IPS-NIHi7 (cell line): ENCODE results near the gene TUT4.

Experiments
- DNase-seq: peaks from one replicate; pipeline ENCODE4 v3.0.0; 2012; ENCODE audit warnings: mixed read lengths; ENCODE audit errors: extremely low spot score

Gene TUT4

DNA sequence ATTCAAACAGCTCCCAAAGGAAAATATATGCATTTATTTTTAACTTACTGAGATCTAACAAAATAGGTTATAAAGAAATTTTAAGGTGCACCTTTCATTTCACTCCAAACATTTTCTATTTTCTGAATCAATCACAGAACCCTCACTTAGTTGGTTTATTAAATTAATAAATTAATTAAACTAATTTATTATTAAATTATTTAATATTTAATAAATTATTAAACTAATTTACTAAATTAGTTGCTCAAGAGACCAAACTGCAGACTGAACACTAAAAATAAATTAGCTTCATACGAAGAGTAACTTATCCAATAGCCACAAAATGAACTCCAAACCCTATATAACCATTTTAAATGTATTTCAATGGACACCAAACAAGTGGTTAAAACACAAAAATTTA is 80.5 kb downstream of the TUT4 start:
- no peak for DNase-seq

DNA sequence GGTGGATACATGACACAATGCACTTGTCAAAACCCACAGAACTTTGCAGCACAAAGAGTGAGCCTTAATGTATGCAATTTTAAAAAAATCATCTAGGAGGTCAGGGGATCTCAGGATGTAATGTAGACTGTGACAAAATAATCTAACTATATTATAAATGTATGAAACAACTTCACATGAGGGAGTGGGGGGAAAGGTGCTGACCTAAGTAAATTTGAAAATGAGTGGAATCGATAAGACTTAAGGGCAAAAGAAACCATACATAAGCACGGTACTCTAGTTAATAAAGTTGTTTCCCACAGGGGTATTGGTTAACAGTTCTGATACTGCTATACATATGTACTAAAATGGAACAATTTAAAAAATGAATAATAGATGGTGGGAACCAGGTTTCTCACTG is 83.8 kb downstream of the TUT4 start:
- no peak for DNase-seq

DNA sequence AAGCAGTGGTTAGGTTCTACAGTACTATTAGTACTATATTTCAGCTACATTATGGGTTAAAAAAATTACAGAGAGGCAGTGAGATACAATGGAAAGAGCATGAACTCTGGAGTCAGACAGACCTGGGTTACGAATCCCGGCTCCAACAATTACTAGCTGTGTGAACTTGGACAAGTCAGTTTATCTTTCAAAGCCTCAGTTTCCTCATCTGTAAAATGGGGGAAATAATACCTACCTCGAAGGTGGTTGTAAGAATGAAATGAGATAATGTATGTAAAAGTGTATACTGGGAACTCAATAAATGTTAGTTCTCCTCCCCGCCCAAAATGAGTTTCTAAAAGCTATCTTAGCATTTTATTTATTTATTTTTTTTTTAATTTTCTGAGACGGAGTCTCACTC is 89.0 kb downstream of the TUT4 start:
- no peak for DNase-seq

DNA sequence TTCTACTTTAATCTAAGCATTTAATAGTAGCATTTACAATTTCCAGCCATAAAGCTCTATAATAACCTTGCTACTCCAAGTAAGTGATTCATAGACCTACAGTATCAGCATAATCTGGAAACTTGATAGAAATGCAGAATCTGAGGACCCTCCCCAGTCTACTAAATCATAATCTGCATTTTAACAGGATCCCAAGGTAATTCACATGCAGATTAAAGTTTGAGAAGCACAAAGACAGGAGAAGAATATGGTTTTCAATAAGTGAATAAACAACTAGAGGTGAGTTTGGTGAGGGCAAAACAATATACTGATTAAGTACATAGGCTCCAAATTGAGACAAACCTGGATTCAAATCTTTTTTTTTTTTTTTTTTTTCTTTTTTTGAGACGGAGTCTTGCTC is 91.1 kb downstream of the TUT4 start:
- DNase-seq, result no peak

DNA sequence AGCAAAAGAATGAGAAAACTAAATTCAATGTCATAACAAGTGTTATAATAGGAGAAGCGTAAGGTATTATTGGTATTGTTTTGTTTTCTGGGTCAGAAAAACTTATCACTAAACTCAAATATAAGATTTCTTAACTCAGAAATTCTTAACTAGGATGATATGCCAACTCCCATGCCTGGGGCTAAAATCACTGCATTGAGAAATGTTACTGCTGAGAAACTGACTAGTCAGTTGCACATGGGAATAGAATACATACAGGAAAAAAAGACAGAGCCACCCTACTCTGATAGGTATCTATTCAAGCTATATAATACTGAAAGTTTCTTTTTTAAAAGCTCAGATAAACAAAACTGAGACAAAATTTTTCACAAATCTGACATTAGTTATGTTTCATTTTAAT is 92.2 kb downstream of the TUT4 start:
- DNase-seq, result no peak

DNA sequence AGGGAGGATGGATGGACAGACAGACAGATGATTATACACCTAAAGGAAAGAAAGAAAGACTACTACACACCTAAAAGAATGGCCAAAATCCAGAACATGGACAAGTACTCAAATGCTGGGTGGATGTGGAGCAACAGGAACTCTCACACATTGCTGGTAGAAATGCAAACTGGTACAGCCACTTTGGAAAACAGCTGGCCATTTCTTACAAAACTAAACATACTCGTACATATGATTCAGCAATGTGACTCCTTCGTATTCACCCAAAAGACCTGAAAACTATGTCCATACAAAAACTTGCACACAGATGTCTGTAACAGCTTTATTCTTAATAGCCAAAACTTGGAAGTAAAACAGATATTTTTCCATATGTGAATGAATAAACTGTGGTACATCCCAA is 97.2 kb downstream of the TUT4 start:
- no peak for DNase-seq

DNA sequence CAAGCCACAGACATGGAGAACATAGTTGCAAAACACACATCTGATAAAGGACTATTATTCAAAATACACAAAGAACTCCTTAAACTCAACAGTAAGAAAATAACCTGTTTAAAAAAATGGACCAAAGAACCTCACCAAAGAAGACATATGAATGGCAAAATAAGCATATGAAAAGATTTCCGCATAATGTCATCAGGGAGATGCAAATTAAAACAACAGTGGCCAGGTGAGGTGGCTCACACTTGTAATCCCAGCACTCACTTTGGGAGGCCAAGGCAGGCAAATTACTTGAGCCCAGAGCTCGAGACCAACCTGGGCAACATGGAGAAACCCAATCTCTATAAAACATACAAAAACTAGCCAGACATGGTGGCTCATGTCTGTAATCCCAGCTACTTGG is 98.1 kb downstream of the TUT4 start:
- no peak for DNase-seq

DNA sequence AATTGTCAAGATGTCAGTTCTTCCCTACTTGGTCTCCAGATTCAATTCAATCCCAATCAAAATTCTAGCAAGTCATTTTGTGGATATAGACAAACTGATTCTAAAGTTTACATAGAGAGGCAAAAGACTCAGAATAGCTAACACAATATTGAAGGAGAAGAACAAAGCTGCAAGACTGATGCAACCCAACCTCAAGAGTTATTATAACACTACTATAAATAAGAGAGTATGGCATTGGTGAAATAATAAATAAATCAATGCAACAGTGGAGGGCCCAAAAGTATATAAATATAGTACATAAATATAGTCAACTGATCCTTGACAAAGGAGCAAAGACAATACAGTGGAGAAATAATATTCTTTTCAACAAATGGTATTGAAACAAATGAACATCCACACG is 98.8 kb downstream of the TUT4 start:
- DNase-seq, result no peak

DNA sequence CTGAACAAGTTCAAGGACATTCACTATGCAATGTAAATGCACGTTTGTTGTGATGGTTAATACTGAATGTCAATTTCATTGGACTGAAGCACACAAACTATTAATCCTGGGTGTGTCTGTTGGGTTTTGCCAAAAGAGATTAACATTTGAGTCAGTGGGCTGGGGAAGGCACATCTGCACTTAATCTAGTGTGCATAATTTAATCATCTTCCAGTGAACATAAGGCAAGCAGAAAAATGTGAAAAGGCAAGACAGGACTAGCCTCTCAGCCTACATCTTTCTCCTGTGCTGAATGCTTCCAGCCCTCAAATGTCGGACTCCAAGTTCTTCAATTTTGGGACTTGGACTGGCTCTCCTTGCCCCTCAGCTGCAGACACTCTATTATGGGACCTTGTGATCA is 108.4 kb downstream of the TUT4 start:
- no peak for DNase-seq

DNA sequence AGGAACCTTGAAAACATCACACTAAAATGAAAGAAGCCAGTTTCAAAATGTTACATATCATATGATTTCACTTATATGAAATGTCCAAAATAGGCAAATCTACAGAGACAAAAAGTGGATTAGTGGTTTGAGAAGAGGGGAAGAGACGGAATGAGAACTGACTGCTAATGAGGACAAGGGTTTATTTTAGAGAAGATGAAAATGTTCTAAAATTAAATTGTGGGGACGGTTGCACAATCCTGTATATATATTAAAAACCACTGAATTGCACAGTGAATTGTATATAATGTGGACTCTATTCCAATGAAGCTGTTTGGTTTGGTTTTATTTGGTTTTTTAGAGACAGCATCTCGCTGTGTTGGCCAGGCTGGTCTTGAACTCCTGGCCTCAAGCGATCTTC is 112.9 kb downstream of the TUT4 start:
- DNase-seq, result no peak

DNA sequence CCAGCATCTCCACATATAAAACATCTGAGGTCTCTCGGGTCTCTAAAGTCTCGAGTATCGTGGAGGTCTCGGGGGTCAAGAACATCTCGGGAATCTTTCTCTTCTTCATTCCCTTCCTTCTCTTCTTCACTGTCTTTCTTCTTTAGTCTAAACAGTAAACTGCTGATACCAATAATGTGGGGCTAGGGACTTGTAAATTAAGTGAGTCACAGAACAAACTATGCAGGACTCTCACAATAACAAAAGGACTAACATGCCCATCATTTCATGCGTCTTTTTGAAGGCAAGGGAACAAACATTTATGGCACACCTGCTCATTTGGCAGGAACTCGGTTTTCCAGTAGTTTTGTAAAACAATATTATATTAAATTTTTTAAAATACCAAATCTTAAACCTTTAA is 116.1 kb downstream of the TUT4 start:
- DNase-seq, result peak; percentile 15

DNA sequence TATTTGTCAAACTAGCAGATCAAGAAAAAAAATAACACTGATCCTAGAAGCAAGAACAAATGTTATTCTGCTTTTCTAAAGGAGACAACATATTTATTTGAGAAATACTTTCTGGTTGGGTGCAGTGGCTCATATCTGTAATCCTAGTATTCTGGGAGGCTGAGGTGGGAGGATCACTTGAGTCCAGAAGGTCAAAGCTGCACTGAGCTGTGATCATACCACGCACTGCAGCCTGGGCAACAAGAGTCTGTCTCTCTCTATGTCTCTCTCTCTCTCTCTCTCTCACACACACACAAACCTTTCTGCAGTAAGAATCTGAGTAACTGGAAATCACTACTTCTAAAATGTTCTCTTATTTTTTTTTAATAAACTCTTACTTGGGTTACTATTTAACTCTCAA is 117.2 kb downstream of the TUT4 start:
- no peak for DNase-seq

DNA sequence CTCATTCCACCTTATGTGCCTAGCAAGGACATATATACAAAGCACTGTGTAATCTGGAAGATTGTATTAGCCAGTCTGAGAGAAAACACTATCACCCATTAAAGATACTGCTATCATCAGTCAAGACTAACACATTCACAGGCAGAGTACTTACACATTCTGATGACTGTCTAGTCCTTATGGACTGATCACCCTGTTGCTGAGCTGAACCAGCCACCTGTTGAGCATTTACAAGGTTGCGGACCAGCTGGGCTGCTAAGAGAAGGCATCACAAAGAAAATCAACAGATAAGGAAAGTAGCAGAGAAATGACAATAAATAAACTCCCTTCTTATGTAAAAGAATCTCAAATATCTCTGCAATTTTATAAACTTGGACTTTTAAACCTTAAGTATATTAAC is 117.7 kb downstream of the TUT4 start:
- no peak for DNase-seq

DNA sequence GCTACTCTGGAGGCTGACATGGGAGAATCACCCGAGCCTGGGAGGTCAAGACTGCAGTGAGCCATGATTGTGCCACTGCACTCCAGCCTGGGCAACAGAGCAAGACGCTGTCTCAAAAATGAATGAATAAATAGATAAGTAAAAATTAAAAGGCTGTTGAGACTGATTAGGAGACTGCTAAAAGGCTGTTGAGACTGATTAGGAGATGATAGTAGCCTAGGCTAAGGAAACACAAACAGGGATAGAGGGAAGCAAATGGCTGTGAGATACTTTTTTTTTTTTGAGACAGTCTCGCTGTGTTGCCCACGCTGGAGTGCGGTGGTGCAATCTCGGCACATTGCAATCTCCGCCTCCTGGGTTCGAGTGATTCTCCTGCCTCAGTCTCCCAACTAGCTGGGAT is 120.1 kb downstream of the TUT4 start:
- DNase-seq, result no peak

DNA sequence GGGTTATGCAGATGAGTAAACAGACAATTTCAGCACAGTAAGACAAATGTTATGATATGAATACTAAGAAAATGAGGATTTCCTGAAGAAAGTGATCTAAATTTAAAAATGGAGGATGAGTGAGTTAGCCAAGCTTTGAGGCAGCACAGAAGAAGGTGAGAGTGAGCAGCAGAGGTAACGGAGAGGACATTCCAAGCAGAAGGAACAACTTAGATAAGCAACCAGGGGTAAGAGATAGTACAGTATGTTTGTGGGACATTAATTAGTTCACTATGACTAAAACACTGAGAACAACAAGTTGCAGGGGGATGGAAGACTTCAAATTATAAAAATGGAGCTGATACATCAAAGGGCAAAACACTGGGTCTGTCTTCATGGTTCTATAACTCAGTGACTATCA is 125.7 kb downstream of the TUT4 start:
- DNase-seq, result no peak

DNA sequence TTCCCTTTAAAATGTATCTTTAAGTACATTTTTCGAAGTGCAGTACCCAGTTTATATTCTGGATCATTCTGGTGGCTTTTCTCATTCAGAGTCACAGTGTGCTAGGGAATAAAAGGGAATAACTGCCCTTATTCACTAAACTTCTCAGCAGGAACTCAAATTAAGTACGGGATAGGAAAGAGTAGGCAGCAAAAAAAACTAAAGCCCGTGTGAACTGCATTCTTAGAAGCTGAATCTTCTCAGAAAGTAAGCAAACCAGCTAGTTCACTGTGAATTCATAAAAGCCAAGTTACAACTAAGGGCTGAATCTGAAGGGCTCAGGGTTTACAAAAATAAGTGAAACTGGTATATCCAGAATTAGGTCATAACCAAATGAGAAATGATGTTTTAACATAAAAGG is 126.5 kb downstream of the TUT4 start:
- DNase-seq, result no peak

DNA sequence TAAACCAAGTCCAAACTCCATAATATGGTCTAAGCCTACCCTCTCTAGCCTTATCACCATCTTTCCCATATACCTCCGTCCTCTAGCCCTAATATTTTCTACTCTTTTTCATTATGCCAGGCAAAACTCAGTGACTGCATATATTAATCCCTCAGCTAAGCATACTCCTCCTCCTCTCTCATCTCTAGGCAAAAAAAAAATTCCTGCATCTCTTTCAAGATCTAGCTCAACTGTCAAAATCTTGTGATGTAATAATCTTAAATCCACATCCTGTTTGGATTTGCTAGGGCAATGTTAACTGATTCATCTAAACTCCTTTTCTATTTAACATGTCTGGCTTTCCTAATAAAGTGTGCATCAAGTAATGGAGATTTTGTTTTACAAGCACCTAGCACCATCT is 128.1 kb downstream of the TUT4 start:
- DNase-seq, result no peak

DNA sequence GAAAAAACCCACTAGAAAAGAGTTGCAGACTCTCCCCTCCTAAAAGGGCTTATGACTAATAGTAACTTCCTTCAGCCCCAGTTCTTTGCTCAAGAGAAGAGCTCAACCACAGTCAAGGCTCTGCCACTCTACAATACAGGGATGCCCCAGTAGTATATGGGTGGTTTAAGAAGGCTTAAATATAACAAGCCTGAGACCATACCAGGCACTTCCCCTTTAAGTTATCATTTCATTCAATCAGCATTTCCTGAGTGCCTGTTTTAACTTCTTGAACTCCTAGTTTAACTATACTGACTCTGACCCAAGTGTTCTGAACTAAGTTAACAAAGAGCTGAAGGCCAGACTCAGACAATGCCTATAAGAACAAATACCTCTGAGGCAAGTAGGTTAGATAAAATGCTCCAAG is 128.7 kb downstream of the TUT4 start:
- DNase-seq, result no peak

DNA sequence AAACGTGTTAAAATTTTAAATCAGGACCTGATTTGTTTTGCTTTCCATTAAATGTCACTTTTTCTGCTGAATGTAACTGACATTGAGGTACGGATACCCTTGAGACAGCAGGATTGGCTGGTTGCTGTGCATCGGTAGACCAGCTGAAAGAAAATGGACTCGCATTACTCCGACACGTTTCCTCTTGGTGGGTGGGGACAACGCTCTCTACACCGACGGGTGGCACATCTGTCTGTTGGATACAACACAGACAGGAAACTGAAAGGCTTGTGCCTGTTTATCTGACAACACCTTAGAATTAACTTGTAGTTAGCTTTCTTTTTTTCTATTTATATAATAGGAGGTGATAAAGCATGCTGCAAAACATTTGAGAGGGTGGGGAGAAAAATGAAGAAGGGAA is 129.1 kb downstream of the TUT4 start:
- no peak for DNase-seq

DNA sequence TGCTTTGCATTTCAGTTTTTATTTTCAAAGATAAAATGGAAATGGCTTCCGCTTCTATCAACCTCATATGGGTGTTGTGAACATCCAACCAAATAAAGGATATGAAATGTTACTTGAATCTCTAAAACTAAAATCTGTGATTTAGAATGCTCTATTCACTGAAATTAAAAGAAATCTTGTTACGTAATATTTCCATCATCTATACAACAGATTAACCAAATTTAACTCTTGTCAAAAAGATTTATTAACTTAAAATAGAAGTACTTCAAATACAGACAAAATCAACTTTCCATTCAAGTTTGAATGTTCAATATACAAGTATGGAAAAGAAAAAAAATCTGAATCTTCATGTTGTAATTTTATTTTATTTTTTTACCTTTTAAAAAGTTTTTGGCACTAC is 129.8 kb downstream of the TUT4 start:
- no peak for DNase-seq

DNA sequence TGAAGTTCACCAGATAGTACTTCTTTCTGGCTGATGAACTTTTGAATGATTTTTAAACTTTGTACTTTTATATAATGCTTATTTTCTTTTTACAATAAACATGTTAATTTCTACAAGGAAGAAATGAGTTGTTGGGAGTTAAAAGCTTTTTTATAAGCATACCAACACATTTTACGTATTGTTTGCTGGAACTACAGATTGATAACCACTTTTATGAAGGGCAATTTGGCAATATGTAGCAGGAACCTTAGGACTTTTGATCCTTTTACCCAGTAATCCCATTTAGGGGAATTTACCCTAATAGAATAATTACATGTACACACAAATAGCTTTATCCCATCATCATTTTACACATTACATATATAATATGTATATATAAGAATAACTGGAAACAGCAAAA is 132.2 kb downstream of the TUT4 start:
- DNase-seq, result no peak

DNA sequence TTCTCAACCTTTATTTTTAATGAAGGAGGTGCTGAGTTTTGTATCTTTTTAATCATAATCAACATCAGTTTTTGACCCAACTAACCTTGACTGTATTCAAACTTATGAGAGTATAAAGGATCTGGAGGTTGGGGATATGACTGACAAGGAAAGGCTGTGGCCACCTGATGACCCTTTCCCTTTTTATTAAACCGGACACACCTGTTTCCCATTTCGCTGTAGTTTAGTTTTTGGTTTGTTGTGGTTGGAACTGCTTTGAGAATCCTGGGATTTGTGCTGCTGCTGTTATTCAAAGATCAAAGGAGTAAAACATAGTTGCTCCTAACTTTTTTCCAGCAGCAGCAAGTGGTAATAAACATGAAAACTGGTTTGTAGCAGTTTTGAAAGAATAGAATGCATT is 136.1 kb downstream of the TUT4 start:
- DNase-seq, result no peak

DNA sequence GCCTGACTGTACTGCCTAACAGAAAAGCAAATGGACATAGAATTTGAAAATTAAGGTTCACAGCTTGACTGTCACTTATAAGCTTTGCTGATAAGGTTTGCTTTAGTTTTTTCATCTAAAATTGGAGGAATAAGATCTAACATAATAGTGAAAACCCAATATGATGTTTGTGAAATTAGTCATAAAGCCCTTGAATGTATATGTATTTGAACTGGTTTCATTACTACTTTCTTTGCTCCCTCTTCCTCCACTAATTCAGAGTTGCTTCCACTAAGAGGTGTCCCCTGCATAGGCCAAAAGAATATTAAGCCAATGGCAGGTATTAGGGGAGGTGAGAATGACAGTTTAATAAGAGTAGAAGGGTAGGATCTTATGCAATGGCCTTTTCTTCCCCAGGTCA is 137.9 kb downstream of the TUT4 start:
- DNase-seq, result no peak

DNA sequence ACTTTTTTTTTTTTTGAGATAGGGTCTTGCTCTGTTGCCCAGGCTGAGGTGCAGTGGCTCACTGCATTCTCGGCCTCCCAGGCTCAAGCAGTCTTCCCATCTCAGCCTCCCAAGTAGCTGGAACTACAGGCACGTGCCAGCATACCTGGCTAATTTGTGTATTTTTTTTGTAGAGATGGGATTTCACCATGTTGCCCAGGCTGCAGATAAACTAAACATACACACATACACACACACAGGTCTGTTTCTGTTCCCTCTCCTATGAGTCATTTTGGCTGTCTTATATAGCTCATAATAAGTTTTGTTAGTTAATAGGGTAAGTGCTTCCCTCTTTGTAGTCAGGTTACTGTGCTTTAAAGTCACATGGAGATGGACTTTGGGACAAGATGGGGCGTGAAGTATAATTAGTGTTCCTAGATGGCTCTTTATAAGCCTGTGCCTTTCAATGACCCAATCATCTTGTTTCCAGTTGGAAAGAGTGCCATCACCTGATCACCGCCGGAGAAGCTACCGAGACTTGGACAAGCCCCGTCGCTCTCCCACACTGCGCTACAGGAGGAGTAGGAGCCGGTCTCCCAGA is 139.4 kb downstream of the TUT4 start:
- DNase-seq, result no peak

DNA sequence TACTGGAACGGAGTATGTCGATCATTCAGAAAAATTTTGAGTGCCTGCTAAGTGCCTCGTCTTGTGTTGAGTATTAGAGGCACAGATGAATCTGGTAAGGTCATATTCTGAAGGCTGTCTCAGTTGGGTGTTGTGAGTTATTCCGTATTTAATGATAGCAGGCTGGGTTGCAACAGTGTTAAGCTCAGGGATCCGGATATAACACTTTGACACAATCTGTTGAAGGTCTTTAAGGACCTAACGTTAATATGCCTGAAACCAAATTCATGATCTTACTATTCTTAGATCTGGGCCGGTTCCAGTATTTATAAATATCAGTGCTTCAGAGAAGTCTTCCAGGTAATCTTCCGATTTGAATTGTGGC is 147.9 kb downstream of the TUT4 start:
- DNase-seq, result no peak
